Posterior cingulate gyrus (tissue), 11 donors: ENCODE results near the gene CRYBB1.
A peak's percentile ranks its signal among the peaks of the same experiment; 100 is the strongest.

Source experiments
- DNase-seq, 10 donors: peaks; one replicate each; pipeline versions ENCODE4 v3.0.0 to v3.0.0-alpha.2; 2020 to 2021; ENCODE audit warnings: mixed read lengths in 3 of 10
- intact Hi-C: fragments of 100-400 bp; cut with DNase I; formaldehyde crosslinking; loops from one replicate; pipeline ENCODE4 v1.15.1; 2023

Gene CRYBB1

GRCh38 chr22:26584010-26584409 lies 33.8 kb downstream of the CRYBB1 start:
- DNase-seq: peak in 3 of 10 donors; percentile 19 to 24 (median 23)
- intact Hi-C loops: no loop called here

GRCh38 chr22:26581633-26582168 lies 36.1 kb downstream of the CRYBB1 start:
- DNase-seq: no peak
- intact Hi-C loops: no loop called here

GRCh38 chr22:26581026-26581425 lies 36.8 kb downstream of the CRYBB1 start:
- intact Hi-C loops: no loop called here
- DNase-seq: peak in 3 of 10 donors; percentile 1 to 26 (median 14)

- peak in 2 of 10 donors; percentile 12 to 55 for DNase-seq
- intact Hi-C loops: no loop called here
Measured at GRCh38 chr22:26580240-26580962, 37.4 kb downstream of the CRYBB1 start.

GRCh38 chr22:26579331-26579886 lies 38.4 kb downstream of the CRYBB1 start:
- intact Hi-C loops: no loop called here
- peak in 2 of 10 donors; percentile 41 to 50 for DNase-seq

GRCh38 chr22:26577081-26577480 lies 40.7 kb downstream of the CRYBB1 start:
- DNase-seq: peak in 2 of 10 donors; percentile 6 to 12
- intact Hi-C loops: no loop called here

- intact Hi-C loops: no loop called here
- DNase-seq: peak in 1 of 10 donors; percentile 8
Measured at GRCh38 chr22:26576026-26576680, 41.7 kb downstream of the CRYBB1 start.

GRCh38 chr22:26574001-26574723 lies 43.7 kb downstream of the CRYBB1 start:
- DNase-seq: peak in 1 of 10 donors; percentile 2
- intact Hi-C loops: no loop called here

GRCh38 chr22:26573026-26573662 lies 44.7 kb downstream of the CRYBB1 start:
- intact Hi-C loops: no loop called here
- DNase-seq: peak in 2 of 10 donors; percentile 31 to 56

GRCh38 chr22:26570864-26571525 lies 46.8 kb downstream of the CRYBB1 start:
- intact Hi-C loops: no loop called here
- DNase-seq: peak in 2 of 10 donors; percentile 72 to 87

- intact Hi-C loops: no loop called here
- DNase-seq: peak in 7 of 10 donors; percentile 18 to 89 (median 46)
Measured at GRCh38 chr22:26570115-26570514, 47.7 kb downstream of the CRYBB1 start.

GRCh38 chr22:26568207-26568706 lies 49.6 kb downstream of the CRYBB1 start:
- peak in 1 of 10 donors; percentile 5 for DNase-seq
- intact Hi-C loops: no loop called here

- DNase-seq: no peak
- intact Hi-C loops: no loop called here
Measured at GRCh38 chr22:26567610-26568009, 50.2 kb downstream of the CRYBB1 start.

GRCh38 chr22:26566994-26567393 lies 50.8 kb downstream of the CRYBB1 start:
- DNase-seq: peak in 1 of 10 donors; percentile 18
- intact Hi-C loops: no loop called here

- DNase-seq: peak in 1 of 10 donors; percentile 41
- intact Hi-C loops: no loop called here
Measured at GRCh38 chr22:26565889-26566288, 51.9 kb downstream of the CRYBB1 start.

GRCh38 chr22:26565181-26565580 lies 52.6 kb downstream of the CRYBB1 start:
- intact Hi-C loops: no loop called here
- peak in 1 of 10 donors; percentile 81 for DNase-seq

GRCh38 chr22:26564672-26565071 lies 53.2 kb downstream of the CRYBB1 start:
- DNase-seq: no peak
- intact Hi-C loops: no loop called here

- intact Hi-C loops: no loop called here
- peak in 1 of 10 donors; percentile 74 for DNase-seq
Measured at GRCh38 chr22:26564181-26564580, 53.6 kb downstream of the CRYBB1 start.

- intact Hi-C loops: no loop called here
- DNase-seq: no peak
Measured at GRCh38 chr22:26563022-26563421, 54.8 kb downstream of the CRYBB1 start.
